ENCODE results near the gene CLCA4. TPM values are rescaled to one million over a fixed set of nuclear protein-coding genes. Genes with fewer than 3 reads are reported as not detected.

The CLCA4 gene
- total RNA-seq, 1 experiment from 2014 or later, result not detected

DNA sequence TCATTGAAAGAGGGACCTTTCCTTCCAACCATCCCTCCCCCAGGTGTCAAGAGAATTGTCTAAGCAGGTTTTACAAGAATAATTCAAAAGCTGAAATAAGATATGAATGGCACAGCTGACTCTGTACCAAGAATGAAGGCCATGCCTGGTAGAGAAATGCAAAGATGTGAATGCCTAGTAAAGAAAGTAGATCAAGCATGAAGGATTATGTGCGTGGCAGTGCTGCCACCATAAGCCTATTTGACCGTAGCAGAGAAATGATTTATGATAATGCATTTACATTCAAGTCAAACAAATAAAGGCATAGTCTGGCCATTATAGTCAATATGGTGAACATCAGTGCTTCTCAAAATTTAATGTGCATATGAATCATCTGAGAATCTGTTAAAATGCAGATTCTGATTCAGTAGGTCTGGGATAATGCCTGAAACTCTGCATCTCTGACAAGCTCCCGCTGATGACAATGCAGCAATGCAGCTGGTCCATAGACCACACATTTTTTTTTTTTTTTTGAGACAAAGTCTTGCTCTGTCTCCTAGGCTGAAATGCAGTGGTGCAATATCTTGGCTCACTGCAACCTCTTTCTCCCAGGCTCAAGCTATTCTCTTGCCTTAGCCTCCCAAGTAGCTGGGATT, 16.6 kb upstream of the CLCA4 start:
- intact Hi-C loops (cut with micrococcal nuclease; ENCODE audit: unreplicated experiment), result no loop called here
- H3K36me3 Mint-ChIP-seq (ENCODE audit: insufficient read depth, unreplicated experiment), result no peaks in the 10 kb centered on the region
- H3K4me1 Mint-ChIP-seq (ENCODE audit: low read depth, unreplicated experiment), result peaks cover 29% of the 10 kb centered on the region
- no peak overlapping the region for H3K27ac Mint-ChIP-seq (ENCODE audit: unreplicated experiment)
- TF ChIP-seq, protein P1, sequence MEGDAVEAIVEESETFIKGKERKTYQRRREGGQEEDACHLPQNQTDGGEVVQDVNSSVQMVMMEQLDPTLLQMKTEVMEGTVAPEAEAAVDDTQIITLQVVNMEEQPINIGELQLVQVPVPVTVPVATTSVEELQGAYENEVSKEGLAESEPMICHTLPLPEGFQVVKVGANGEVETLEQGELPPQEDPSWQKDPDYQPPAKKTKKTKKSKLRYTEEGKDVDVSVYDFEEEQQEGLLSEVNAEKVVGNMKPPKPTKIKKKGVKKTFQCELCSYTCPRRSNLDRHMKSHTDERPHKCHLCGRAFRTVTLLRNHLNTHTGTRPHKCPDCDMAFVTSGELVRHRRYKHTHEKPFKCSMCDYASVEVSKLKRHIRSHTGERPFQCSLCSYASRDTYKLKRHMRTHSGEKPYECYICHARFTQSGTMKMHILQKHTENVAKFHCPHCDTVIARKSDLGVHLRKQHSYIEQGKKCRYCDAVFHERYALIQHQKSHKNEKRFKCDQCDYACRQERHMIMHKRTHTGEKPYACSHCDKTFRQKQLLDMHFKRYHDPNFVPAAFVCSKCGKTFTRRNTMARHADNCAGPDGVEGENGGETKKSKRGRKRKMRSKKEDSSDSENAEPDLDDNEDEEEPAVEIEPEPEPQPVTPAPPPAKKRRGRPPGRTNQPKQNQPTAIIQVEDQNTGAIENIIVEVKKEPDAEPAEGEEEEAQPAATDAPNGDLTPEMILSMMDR (IDR thresholded peaks at IDR 0.05; ENCODE audit: unreplicated experiment), result no peak
- CTCF ChIA-PET, result no interaction called here
- H3K4me3 Mint-ChIP-seq (ENCODE audit: low read depth, unreplicated experiment), result no peak overlapping the region
- peaks cover 5% of the 10 kb centered on the region for H3K9me3 Mint-ChIP-seq (ENCODE audit: low read depth, unreplicated experiment)
- no peak for DNase-seq
- H3K27me3 Mint-ChIP-seq (ENCODE audit: unreplicated experiment), result no peaks in the 10 kb centered on the region
- no TSS peak for BruUV-seq (replicated peaks)

DNA sequence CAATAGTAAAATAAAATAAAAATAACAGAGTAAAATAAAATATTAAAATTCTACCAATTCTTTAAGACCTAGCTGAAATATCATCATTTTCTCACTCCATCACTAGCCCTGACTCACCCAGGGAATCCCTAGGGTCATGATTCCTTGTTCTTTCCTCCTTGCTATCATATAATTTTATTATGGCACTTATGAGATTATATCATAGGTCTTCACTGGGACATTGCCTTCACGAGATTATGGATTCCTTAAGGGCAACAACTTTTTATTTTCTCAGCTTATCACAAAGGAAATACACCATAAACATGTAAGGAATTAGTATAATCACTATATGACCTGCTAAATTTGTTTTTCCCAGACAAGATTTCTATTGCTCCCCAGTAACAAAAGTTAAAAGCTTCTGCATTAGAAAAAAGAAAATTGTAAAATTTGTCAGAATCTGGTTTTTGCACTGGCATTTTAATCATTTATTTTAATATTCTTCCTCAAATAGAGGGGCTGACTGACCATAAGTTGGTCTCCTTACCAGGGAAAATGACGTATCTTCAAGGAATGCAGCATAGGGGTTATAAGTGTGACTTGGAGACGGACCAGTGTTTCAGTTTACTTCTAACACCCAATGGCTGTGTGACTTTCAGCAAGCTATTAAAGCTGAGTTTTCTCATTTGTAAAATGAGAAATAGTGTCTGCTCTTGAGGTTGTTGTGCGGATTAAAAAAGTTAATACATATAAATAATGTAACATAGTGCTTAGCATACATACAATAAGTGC, 8.8 kb upstream of the CLCA4 start:
- CTCF ChIA-PET, result no interaction called here
- Mint-ChIP-seq H3K4me3 (ENCODE audit: low read depth, unreplicated experiment) (no peak overlapping the region), H3K4me1 (ENCODE audit: low read depth, unreplicated experiment) (peaks cover 13% of the 10 kb centered on the region), H3K27me3 (ENCODE audit: unreplicated experiment) (no peaks in the 10 kb centered on the region), H3K9me3 (ENCODE audit: low read depth, unreplicated experiment) (no peaks in the 10 kb centered on the region), H3K27ac (ENCODE audit: unreplicated experiment) (no peak overlapping the region), H3K36me3 (ENCODE audit: insufficient read depth, unreplicated experiment) (no peaks in the 10 kb centered on the region)
- no TSS peak for BruUV-seq (replicated peaks)
- intact Hi-C loops (cut with micrococcal nuclease; ENCODE audit: unreplicated experiment), result no loop called here
- DNase-seq, result no peak
- TF ChIP-seq, protein P1 (IDR thresholded peaks at IDR 0.05; ENCODE audit: unreplicated experiment), result no peak

DNA sequence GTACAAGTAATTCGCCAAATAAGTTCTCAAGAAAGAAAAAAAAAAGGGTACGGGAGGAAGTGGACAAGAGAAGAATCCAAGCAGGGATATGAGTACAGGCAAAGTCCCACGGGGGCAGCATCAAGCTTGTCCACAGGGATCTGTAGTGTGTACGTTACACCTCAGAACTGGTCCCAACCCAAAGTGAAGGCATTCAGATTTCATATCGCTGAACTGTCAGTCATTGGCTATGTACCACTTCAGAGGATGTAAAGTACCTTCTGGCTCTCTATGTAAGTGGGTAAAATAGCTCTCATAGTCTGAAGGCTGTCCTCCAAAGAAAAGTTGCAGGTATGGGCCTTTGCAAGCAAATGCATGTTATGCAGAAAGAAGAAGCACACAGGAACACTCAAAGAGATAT, 8.1 kb upstream of the CLCA4 start:
- no peaks in the 10 kb centered on the region for H3K36me3 Mint-ChIP-seq (ENCODE audit: insufficient read depth, unreplicated experiment)
- no peaks in the 10 kb centered on the region for H3K9me3 Mint-ChIP-seq (ENCODE audit: low read depth, unreplicated experiment)
- no peaks in the 10 kb centered on the region for H3K27me3 Mint-ChIP-seq (ENCODE audit: unreplicated experiment)
- intact Hi-C loops (cut with micrococcal nuclease; ENCODE audit: unreplicated experiment), result no loop called here
- H3K27ac Mint-ChIP-seq (ENCODE audit: unreplicated experiment), result no peak overlapping the region
- CTCF ChIA-PET, result no interaction called here
- peaks cover 11% of the 10 kb centered on the region for H3K4me1 Mint-ChIP-seq (ENCODE audit: low read depth, unreplicated experiment)
- H3K4me3 Mint-ChIP-seq (ENCODE audit: low read depth, unreplicated experiment), result no peak overlapping the region
- BruUV-seq (replicated peaks), result no TSS peak
- TF ChIP-seq, protein P1 (IDR thresholded peaks at IDR 0.05; ENCODE audit: unreplicated experiment), result no peak
- no peak for DNase-seq

DNA sequence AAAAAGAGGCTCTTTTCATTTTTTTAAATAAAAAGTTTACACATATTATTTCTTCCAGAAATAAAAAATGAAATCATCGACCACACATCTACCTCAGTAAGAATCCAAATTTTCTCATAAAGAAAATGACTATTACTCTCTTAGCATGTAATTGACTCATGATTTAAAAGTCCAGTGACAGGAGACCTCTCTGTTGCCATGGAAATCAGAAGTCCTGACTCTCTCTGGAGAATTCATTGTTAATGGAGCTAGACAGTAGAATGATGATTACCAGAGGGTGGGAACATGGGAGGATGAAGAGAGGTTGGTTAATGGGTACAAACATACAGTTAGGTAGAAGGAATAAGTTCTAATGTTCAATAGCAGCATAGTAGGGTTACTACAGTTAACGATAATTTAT, 5.0 kb upstream of the CLCA4 start:
- peaks cover 11% of the 10 kb centered on the region for H3K4me1 Mint-ChIP-seq (ENCODE audit: low read depth, unreplicated experiment)
- CTCF ChIA-PET, result interaction anchor here (0.7 to 1.2 kb wide), 3 partner anchors 26 to 164 kb away, joined by 3 to 4 read pairs (median 3); no protein-coding TSS in a partner anchor
- no peak for DNase-seq
- H3K9me3 Mint-ChIP-seq (ENCODE audit: low read depth, unreplicated experiment), result no peaks in the 10 kb centered on the region
- no peaks in the 10 kb centered on the region for H3K27me3 Mint-ChIP-seq (ENCODE audit: unreplicated experiment)
- no peaks in the 10 kb centered on the region for H3K36me3 Mint-ChIP-seq (ENCODE audit: insufficient read depth, unreplicated experiment)
- H3K4me3 Mint-ChIP-seq (ENCODE audit: low read depth, unreplicated experiment), result no peak overlapping the region
- intact Hi-C loops (cut with micrococcal nuclease; ENCODE audit: unreplicated experiment), result no loop called here
- TF ChIP-seq, protein P1 (IDR thresholded peaks at IDR 0.05; ENCODE audit: unreplicated experiment), result no peak
- H3K27ac Mint-ChIP-seq (ENCODE audit: unreplicated experiment), result no peak overlapping the region
- no TSS peak for BruUV-seq (replicated peaks)
